ENCODE results near the gene ERC2.

- TF ChIP-seq CTCF (conservative IDR thresholded peaks at IDR 0.05; ENCODE audit: low read length): no peak
- TF ChIP-seq EZH2phosphoT487 (IDR thresholded peaks at IDR 0.05; ENCODE audit: borderline replicate concordance, low read depth, low read length): no peak
Observed at GRCh38 chr3:55855311-55855710, 613.0 kb downstream of the ERC2 start.

Data from OCI-LY7 (cell line).